Thyroid gland (tissue), 4 donors: ENCODE data around the gene NAALADL2. TPM values are rescaled to one million over a fixed set of nuclear protein-coding genes. Genes with fewer than 3 reads are reported as not detected.
"Not testable (repeated sequence)": the region's sequence is repeated elsewhere in the genome, so short reads cannot be mapped to it uniquely, and the experiment has no call there.

Experiments used
- DNase-seq, 2 donors: peaks; one replicate each; pipeline ENCODE4 v3.0.0-alpha.2; 2019
- H3K27ac ChIP-seq, 3 donors: fragments of 200-600 bp; sonication (generic); 1 replicate in 2 of 3; 2 replicates in 1 of 3; pipeline ENCODE4 v1.5.1; 2016 to 2019; ENCODE audit warnings: mild to moderate bottlenecking in 1 of 3, moderate library complexity in 1 of 3
- H3K27me3 ChIP-seq: fragments of 200-600 bp; sonication (generic); one replicate; pipeline ENCODE4 v1.5.1; 2019
- H3K36me3 ChIP-seq, 2 donors: fragments of 200-600 bp; sonication (generic); one replicate each; pipeline ENCODE4 v1.5.1; 2016 to 2019
- H3K4me1 ChIP-seq, 2 donors: fragments of 200-600 bp; sonication (generic); one replicate each; pipeline ENCODE4 v1.5.1; 2017 to 2019
- H3K4me3 ChIP-seq, 3 donors: fragments of 200-600 bp; sonication (generic); replicated peaks in 1 of 3; 1 replicate in 2 of 3; 2 replicates in 1 of 3; pipeline ENCODE4 v1.5.1; 2016; ENCODE audit warnings: mild to moderate bottlenecking in 1 of 3
- H3K9me3 ChIP-seq: fragments of 200-600 bp; sonication (generic); one replicate; pipeline ENCODE4 v1.5.1; 2017
- CTCF ChIP-seq, 6 experiments: fragments of 200-600 bp in 3 of 6; fragments of 450-650 bp in 3 of 6; sonication (generic) in 3 of 6; IDR thresholded peaks; one replicate each; pipeline ENCODE4 v1.5.1; 2016 to 2019; ENCODE audit warnings: antibody characterized with exemption in 6 of 6, mild to moderate bottlenecking in 2 of 6, inconsistent platforms in 1 of 6, moderate library complexity in 1 of 6
- POLR2A ChIP-seq, 2 donors: fragments of 450-650 bp; IDR thresholded peaks; one replicate each; pipeline ENCODE4 v1.6.1; 2017; ENCODE audit warnings: antibody characterized with exemption in 2 of 2, mild to moderate bottlenecking in 2 of 2, moderate library complexity in 1 of 2
- WGBS, 2 donors: methylation state at CpG; one replicate each; pipeline ENCODE4 v1.1.5; 2017; 5-methylcytosine and 5-hydroxymethylcytosine counted together
- intact Hi-C: fragments of 100-400 bp; cut with DNase I; formaldehyde crosslinking; loops from one replicate; pipeline ENCODE4 v1.15.1; 2023
- total RNA-seq, 4 donors: library from RNA; depleted of rRNA; stranded (reverse); fragments of >200 nt; gene quantifications; one replicate each; pipeline ENCODE4 v1.2.3, GENCODE V29; 2016

Gene NAALADL2
- total RNA-seq, 4 donors from 2014 or later, result 7.6 to 14.7 (median 9.0) TPM

GRCh38 chr3:175792245-175792644 lies 933.1 kb downstream of the NAALADL2 start:
- intact Hi-C loops, result no loop called here
- H3K36me3 ChIP-seq, result no peaks in the 10 kb centered on the region
- no peaks in the 10 kb centered on the region for H3K4me1 ChIP-seq
- H3K4me3 ChIP-seq, result no peak overlapping the region
- H3K27ac ChIP-seq, result no peak overlapping the region
- no peaks in the 10 kb centered on the region for H3K9me3 ChIP-seq
- no peak for DNase-seq
- TF ChIP-seq POLR2A (IDR thresholded peaks at IDR 0.05) (no peak), CTCF (IDR thresholded peaks at IDR 0.05) (no peak)
- no peaks in the 10 kb centered on the region for H3K27me3 ChIP-seq

DNA sequence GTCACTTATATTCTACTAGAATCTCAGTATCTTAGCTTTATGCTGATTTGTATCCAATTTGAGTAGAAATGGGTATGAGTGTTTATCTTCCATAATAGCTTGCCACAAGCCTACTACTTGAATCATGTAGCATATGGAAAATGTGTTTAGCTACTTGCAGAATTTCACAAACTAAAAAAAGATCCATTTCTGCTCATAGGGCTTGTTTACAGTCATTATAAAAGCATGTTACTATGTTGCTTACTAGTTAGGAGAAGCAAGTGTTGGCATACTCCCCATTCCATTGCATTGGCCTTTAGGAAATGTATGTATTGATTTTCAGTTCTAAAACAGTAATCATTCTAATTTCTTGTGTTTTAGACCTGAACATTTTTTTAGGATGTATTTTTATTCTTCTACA lies 939.2 kb downstream of the NAALADL2 start:
- Histone ChIP-seq H3K36me3 (no peaks in the 10 kb centered on the region), H3K27me3 (no peaks in the 10 kb centered on the region), H3K4me3 (no peak overlapping the region), H3K9me3 (no peaks in the 10 kb centered on the region), H3K27ac (no peak overlapping the region), H3K4me1 (no peaks in the 10 kb centered on the region)
- TF ChIP-seq POLR2A (IDR thresholded peaks at IDR 0.05) (no peak), CTCF (IDR thresholded peaks at IDR 0.05) (no peak)
- intact Hi-C loops, result no loop called here
- DNase-seq, result no peak

GRCh38 chr3:175805825-175806224 lies 946.7 kb downstream of the NAALADL2 start:
- Histone ChIP-seq H3K27me3 (no peaks in the 10 kb centered on the region), H3K36me3 (no peaks in the 10 kb centered on the region), H3K4me3 (no peak overlapping the region), H3K9me3 (no peaks in the 10 kb centered on the region), H3K4me1 (no peaks in the 10 kb centered on the region), H3K27ac (no peak overlapping the region)
- intact Hi-C loops, result no loop called here
- DNase-seq, result no peak
- 59 to 68% methylated on average over 2 of the region's 2 CpGs for WGBS, 2 donors
- no peak for TF ChIP-seq CTCF (IDR thresholded peaks at IDR 0.05)
- no peak for TF ChIP-seq POLR2A (IDR thresholded peaks at IDR 0.05)

DNA sequence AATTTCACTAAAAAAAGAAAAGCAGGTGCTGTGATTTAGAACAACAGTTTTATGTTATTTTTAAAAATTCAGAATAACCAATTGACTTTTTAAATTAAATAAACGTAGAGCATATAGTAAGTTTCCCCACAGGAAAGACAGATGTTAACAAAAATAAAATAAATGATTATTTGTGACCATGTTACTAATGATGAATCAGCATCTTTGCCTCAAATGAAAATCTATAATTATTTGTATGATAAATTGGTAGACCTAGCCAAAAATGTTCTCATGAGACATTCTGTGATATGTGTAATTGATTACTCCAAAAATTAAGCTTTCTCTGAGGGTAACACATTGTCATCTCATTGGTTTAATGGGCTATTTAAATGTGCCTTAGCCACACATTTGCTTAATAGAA lies 948.0 kb downstream of the NAALADL2 start:
- Histone ChIP-seq H3K9me3 (no peaks in the 10 kb centered on the region), H3K36me3 (no peaks in the 10 kb centered on the region), H3K4me1 (no peaks in the 10 kb centered on the region), H3K27ac (no peak overlapping the region), H3K4me3 (no peak overlapping the region), H3K27me3 (no peaks in the 10 kb centered on the region)
- intact Hi-C loops, result no loop called here
- TF ChIP-seq POLR2A (IDR thresholded peaks at IDR 0.05) (no peak), CTCF (IDR thresholded peaks at IDR 0.05) (no peak)
- no peak for DNase-seq
- 83 to 86% methylated on average over 1 of the region's 1 CpG for WGBS, 2 donors

GRCh38 chr3:175818811-175819464 lies 959.8 kb downstream of the NAALADL2 start:
- Histone ChIP-seq H3K27me3 (no peaks in the 10 kb centered on the region), H3K4me3 (no peak overlapping the region), H3K27ac (no peak overlapping the region), H3K4me1 (no peaks in the 10 kb centered on the region), H3K9me3 (no peaks in the 10 kb centered on the region), H3K36me3 (no peaks in the 10 kb centered on the region)
- no peak for DNase-seq
- no peak for TF ChIP-seq POLR2A (IDR thresholded peaks at IDR 0.05)
- TF ChIP-seq CTCF (IDR thresholded peaks at IDR 0.05), result no peak
- WGBS, 2 donors, result 86 to 87% methylated on average over 3 of the region's 3 CpGs
- intact Hi-C loops, result no loop called here

DNA sequence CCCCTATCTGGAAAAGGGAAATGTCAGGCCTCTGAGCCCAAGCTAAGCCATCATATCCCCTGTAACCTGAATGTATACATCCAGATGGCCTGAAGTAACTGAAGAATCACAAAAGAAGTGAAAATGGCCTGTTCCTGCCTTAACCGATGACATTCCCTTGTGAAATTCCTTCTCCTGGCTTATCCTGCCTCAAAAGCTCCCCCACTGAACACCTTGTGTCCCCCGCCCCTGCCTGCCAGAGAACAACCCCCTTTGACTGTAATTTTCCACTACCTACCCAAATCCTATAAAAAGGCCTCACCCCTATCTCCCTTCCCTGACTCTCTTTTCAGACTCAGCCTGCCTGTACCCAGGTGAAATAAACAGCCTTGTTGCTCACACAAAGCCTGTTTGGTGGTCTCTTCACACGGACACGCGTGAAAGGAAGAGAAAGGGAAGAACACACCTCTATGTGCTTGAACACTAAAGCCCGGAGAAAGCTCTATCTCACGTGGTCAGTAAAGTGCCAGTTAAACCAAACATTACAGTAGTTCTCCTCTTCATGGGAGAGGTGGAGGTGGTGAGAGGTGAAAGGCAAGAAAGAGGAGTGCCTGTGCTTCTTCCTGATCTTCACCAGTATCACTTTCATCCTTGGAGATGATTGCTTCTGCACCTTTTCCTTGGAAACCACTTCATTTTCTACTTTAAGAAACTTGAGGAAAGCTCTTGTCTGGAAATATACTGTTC lies 963.8 kb downstream of the NAALADL2 start:
- intact Hi-C loops, result not testable (repeated sequence)
- 67 to 73% methylated on average over 7 of the region's 7 CpGs for WGBS, 2 donors

DNA sequence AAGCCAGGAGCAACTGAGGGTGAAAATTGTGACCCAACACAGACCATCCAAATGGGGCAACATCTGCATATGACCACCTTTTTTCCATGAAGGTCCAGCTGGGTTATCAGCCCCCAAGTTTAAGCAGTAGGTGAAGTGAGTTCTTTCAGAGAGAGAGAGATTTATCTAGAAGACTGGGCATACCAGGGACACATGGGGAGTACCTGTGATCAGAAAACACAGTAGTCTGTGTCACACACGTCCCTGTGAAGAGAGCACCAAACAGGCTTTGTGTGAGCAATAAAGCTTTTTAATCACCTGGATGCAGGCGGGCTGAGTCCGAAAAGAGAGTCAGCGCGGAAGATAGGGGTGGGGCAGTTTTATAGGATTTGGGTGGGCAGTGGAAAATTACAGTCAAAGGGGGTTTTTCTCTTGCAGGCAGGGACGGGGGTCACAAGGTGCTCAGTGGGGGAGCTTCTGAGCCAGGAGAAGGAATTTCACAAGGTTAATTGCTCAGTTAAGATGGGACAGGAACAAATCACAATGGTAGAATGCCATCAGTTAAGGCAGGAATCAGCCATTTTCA lies 966.0 kb downstream of the NAALADL2 start:
- WGBS, 2 donors, result 91% methylated on average over 6 of the region's 6 CpGs
- H3K4me3 ChIP-seq, H3K36me3 ChIP-seq, H3K27ac ChIP-seq, H3K9me3 ChIP-seq, H3K4me1 ChIP-seq, H3K27me3 ChIP-seq, intact Hi-C loops, DNase-seq: not testable (repeated sequence)

More for the DNA sequence above, 963.8 kb downstream of the NAALADL2 start:
- H3K9me3 ChIP-seq, H3K27ac ChIP-seq, H3K27me3 ChIP-seq, H3K4me1 ChIP-seq, H3K4me3 ChIP-seq, DNase-seq, H3K36me3 ChIP-seq: not testable (repeated sequence)
